GM23248 (cell line): ENCODE measurements around the gene FAM3D.

Experiments
- EZH2 ChIP-seq: fragments of 200-600 bp; sonication (generic); IDR thresholded peaks from 2 replicates; pipeline ENCODE4 v1.6.1; 2018; ENCODE audit warnings: antibody characterized with exemption, mild to moderate bottlenecking; ENCODE audit not compliant: insufficient read depth, poor library complexity, severe bottlenecking
- EZH2phosphoT487 ChIP-seq: fragments of 200-600 bp; sonication (generic); IDR thresholded peaks from 2 replicates; pipeline ENCODE4 v1.6.1; 2018; ENCODE audit warnings: antibody characterized with exemption, moderate library complexity, mild to moderate bottlenecking, low read depth; ENCODE audit not compliant: insufficient read depth

- TF ChIP-seq EZH2 = no peak
- TF ChIP-seq EZH2phosphoT487 = no peak
Measured at GRCh38 chr3:58683001-58683458, 16.5 kb upstream of the FAM3D start.
